ENCODE data around the gene TNRC6B. TPM values are rescaled to one million over a fixed set of nuclear protein-coding genes. Genes with fewer than 3 reads are reported as not detected.
A peak's percentile ranks its signal among the peaks of the same experiment; 100 is the strongest.

The TNRC6B gene
- total and polyA plus RNA-seq, 4 donors: 6.2 to 70.4 (median 26.5) TPM

- no peak overlapping the region for H3K9ac ChIP-seq (ENCODE audit: insufficient read depth in 1 of 2, low read length in 2 of 2)
- TF ChIP-seq CTCF (IDR thresholded peaks at IDR 0.05; ENCODE audit: control extremely low read depth, extremely low read depth): no peak
- no peaks in the 10 kb centered on the region for H3K27me3 ChIP-seq (ENCODE audit: control insufficient read depth in 3 of 3, insufficient read depth in 3 of 3, low read length in 2 of 3)
- peaks cover 29 to 71% (median 48%) of the 10 kb centered on the region in 4 donors for H3K36me3 ChIP-seq (ENCODE audit: control insufficient read depth in 4 of 4, insufficient read depth in 4 of 4, low read length in 4 of 4)
- no peak for ATAC-seq (ENCODE audit: insufficient read depth, low FRiP score)
- WGBS, 2 donors: 45 to 68% methylated on average over 2 of the region's 2 CpGs
- no peak overlapping the region for H3K4me3 ChIP-seq
- no peaks in the 10 kb centered on the region for H3K9me3 ChIP-seq (ENCODE audit: control insufficient read depth in 4 of 4, insufficient read depth in 3 of 4, low read length in 3 of 4)
- peaks cover 0 to 1% (median 0%) of the 10 kb centered on the region in 5 donors for H3K4me1 ChIP-seq (ENCODE audit: control insufficient read depth in 5 of 5, insufficient read depth in 5 of 5, low read length in 5 of 5)
- H3K27ac ChIP-seq (ENCODE audit: low read depth in 1 of 2, low read length in 1 of 2): peak overlapping the region in 1 of 2 donors; percentile 28
- DNase-seq: no peak
Observed at GRCh38 chr22:40313007-40313406, 135.3 kb downstream of the TNRC6B start.

GRCh38 chr22:40314041-40314440, 136.3 kb downstream of the TNRC6B start:
- Histone ChIP-seq H3K4me3 (no peak overlapping the region), H3K27me3 (ENCODE audit: control insufficient read depth in 3 of 3, insufficient read depth in 3 of 3, low read length in 2 of 3) (no peaks in the 10 kb centered on the region), H3K9me3 (ENCODE audit: control insufficient read depth in 4 of 4, insufficient read depth in 3 of 4, low read length in 3 of 4) (no peaks in the 10 kb centered on the region), H3K9ac (ENCODE audit: insufficient read depth in 1 of 2, low read length in 2 of 2) (no peak overlapping the region), H3K36me3 (ENCODE audit: control insufficient read depth in 4 of 4, insufficient read depth in 4 of 4, low read length in 4 of 4) (peaks cover 28 to 67% (median 46%) of the 10 kb centered on the region in 4 donors), H3K4me1 (ENCODE audit: control insufficient read depth in 5 of 5, insufficient read depth in 5 of 5, low read length in 5 of 5) (peaks cover 0 to 1% (median 0%) of the 10 kb centered on the region in 5 donors), H3K27ac (ENCODE audit: low read depth in 1 of 2, low read length in 1 of 2) (no peak overlapping the region)
- no peak for DNase-seq
- ATAC-seq (ENCODE audit: insufficient read depth, low FRiP score): no peak
- no peak for TF ChIP-seq CTCF (IDR thresholded peaks at IDR 0.05; ENCODE audit: control extremely low read depth, extremely low read depth)

GRCh38 chr22:40320687-40321086, 143.0 kb downstream of the TNRC6B start:
- no peak for TF ChIP-seq CTCF (IDR thresholded peaks at IDR 0.05; ENCODE audit: control extremely low read depth, extremely low read depth)
- H3K9me3 ChIP-seq (ENCODE audit: control insufficient read depth in 4 of 4, insufficient read depth in 3 of 4, low read length in 3 of 4): peaks cover 0 to 1% (median 0%) of the 10 kb centered on the region in 4 donors
- peaks cover 32 to 46% (median 34%) of the 10 kb centered on the region in 4 donors for H3K36me3 ChIP-seq (ENCODE audit: control insufficient read depth in 4 of 4, insufficient read depth in 4 of 4, low read length in 4 of 4)
- no peak overlapping the region for H3K27ac ChIP-seq (ENCODE audit: low read depth in 1 of 2, low read length in 1 of 2)
- H3K4me3 ChIP-seq: no peak overlapping the region
- H3K9ac ChIP-seq (ENCODE audit: insufficient read depth in 1 of 2, low read length in 2 of 2): no peak overlapping the region
- no peaks in the 10 kb centered on the region for H3K27me3 ChIP-seq (ENCODE audit: control insufficient read depth in 3 of 3, insufficient read depth in 3 of 3, low read length in 2 of 3)
- ATAC-seq (ENCODE audit: insufficient read depth, low FRiP score) (no peak), DNase-seq (no peak)
- peaks cover 0 to 19% (median 3%) of the 10 kb centered on the region in 5 donors for H3K4me1 ChIP-seq (ENCODE audit: control insufficient read depth in 5 of 5, insufficient read depth in 5 of 5, low read length in 5 of 5)

- H3K36me3 ChIP-seq (ENCODE audit: control insufficient read depth in 4 of 4, insufficient read depth in 4 of 4, low read length in 4 of 4): peaks cover 24 to 36% (median 26%) of the 10 kb centered on the region in 4 donors
- H3K27ac ChIP-seq (ENCODE audit: low read depth in 1 of 2, low read length in 1 of 2): no peak overlapping the region
Observed at GRCh38 chr22:40322021-40322420, 144.3 kb downstream of the TNRC6B start.

More at GRCh38 chr22:40322021-40322420, 144.3 kb downstream of the TNRC6B start:
- DNase-seq (peak; percentile 30 to 73 (median 60)), ATAC-seq (ENCODE audit: insufficient read depth, low FRiP score) (no peak)
- H3K9ac ChIP-seq (ENCODE audit: insufficient read depth in 1 of 2, low read length in 2 of 2): peak overlapping the region in 1 of 2 donors; percentile 3
- H3K9me3 ChIP-seq (ENCODE audit: control insufficient read depth in 4 of 4, insufficient read depth in 3 of 4, low read length in 3 of 4): peaks cover 0 to 1% (median 0%) of the 10 kb centered on the region in 4 donors
- 60 to 69% methylated on average over 5 of the region's 5 CpGs for WGBS, 2 donors
- no peak for TF ChIP-seq CTCF (IDR thresholded peaks at IDR 0.05; ENCODE audit: control extremely low read depth, extremely low read depth)
- H3K4me3 ChIP-seq: no peak overlapping the region
- peaks cover 0 to 30% (median 5%) of the 10 kb centered on the region in 5 donors for H3K4me1 ChIP-seq (ENCODE audit: control insufficient read depth in 5 of 5, insufficient read depth in 5 of 5, low read length in 5 of 5)
- no peaks in the 10 kb centered on the region for H3K27me3 ChIP-seq (ENCODE audit: control insufficient read depth in 3 of 3, insufficient read depth in 3 of 3, low read length in 2 of 3)

All from lung (tissue), 12 donors.